SJSA1 (cell line): Measurements from ENCODE around the gene NSD2. TPM values are rescaled to one million over a fixed set of nuclear protein-coding genes. Genes with fewer than 3 reads are reported as not detected.

Experiments used
- DNase-seq, 2 experiments: peaks; one replicate each; pipeline ENCODE4 v3.0.0-alpha.2; 2015 to 2020; ENCODE audit warnings: low spot score in 2 of 2, low read depth in 1 of 2
- H3K27ac ChIP-seq: fragments of 250-450 bp; sonication (Bioruptor Pico); 2 replicates; pipeline ENCODE4 v1.5.1; 2020; ENCODE audit warnings: mild to moderate bottlenecking, moderate library complexity
- H3K27me3 ChIP-seq: fragments of 250-450 bp; sonication (Bioruptor Pico); replicated peaks from 2 replicates; pipeline ENCODE4 v1.5.1; 2020; ENCODE audit warnings: mild to moderate bottlenecking, moderate library complexity
- H3K36me3 ChIP-seq: fragments of 250-450 bp; sonication (Bioruptor Pico); 2 replicates; pipeline ENCODE4 v1.5.1; 2020; ENCODE audit warnings: mild to moderate bottlenecking
- H3K4me1 ChIP-seq: fragments of 250-450 bp; sonication (Bioruptor Pico); replicated peaks from 2 replicates; pipeline ENCODE4 v1.6.1; 2021; ENCODE audit warnings: mild to moderate bottlenecking
- H3K4me3 ChIP-seq: fragments of 250-450 bp; sonication (Bioruptor Pico); 2 replicates; pipeline ENCODE4 v1.5.1; 2020; ENCODE audit warnings: mild to moderate bottlenecking
- H3K9me3 ChIP-seq: fragments of 250-450 bp; sonication (Bioruptor Pico); replicated peaks from 2 replicates; pipeline ENCODE4 v1.5.1; 2020; ENCODE audit warnings: mild to moderate bottlenecking
- total RNA-seq: library from RNA; depleted of rRNA; stranded (reverse); fragments of >200 nt; shearing (Covaris generic); gene quantifications from 2 replicates; pipeline ENCODE4 v1.2.3, GENCODE V29; 2014

NSD2 gene
- total RNA-seq, 1 experiment from 2014 or later = 35.9 TPM

- DNase-seq = no peak
- no peak overlapping the region for H3K4me3 ChIP-seq
- H3K4me1 ChIP-seq = no peaks in the 10 kb centered on the region
Measured at GRCh38 chr4:1851160-1851559, 20.0 kb upstream of the NSD2 start.

GRCh38 chr4:1851575-1852410, 19.4 kb upstream of the NSD2 start:
- no peak overlapping the region for H3K4me3 ChIP-seq
- H3K36me3 ChIP-seq = peaks cover 10% of the 10 kb centered on the region; the same call in 1 of the 2 replicates
- H3K4me1 ChIP-seq = peaks cover under 1% of the 10 kb centered on the region
- no peaks in the 10 kb centered on the region for H3K9me3 ChIP-seq
- no peaks in the 10 kb centered on the region for H3K27me3 ChIP-seq
- DNase-seq = no peak
- no peak overlapping the region for H3K27ac ChIP-seq

More at GRCh38 chr4:1851160-1851559, 20.0 kb upstream of the NSD2 start:
- H3K9me3 ChIP-seq = no peaks in the 10 kb centered on the region
- H3K36me3 ChIP-seq = peaks cover 5% of the 10 kb centered on the region; the same call in 1 of the 2 replicates
- no peaks in the 10 kb centered on the region for H3K27me3 ChIP-seq
- H3K27ac ChIP-seq = no peak overlapping the region

- Histone ChIP-seq H3K27ac (no peak overlapping the region), H3K4me1 (peaks cover 8% of the 10 kb centered on the region), H3K4me3 (no peak overlapping the region), H3K36me3 (peaks cover 11% of the 10 kb centered on the region; the same call in 1 of the 2 replicates), H3K27me3 (no peaks in the 10 kb centered on the region), H3K9me3 (no peaks in the 10 kb centered on the region)
- DNase-seq = no peak
Measured at GRCh38 chr4:1852904-1853623, 18.1 kb upstream of the NSD2 start.

GRCh38 chr4:1854752-1855151, 16.4 kb upstream of the NSD2 start:
- peaks cover 11% of the 10 kb centered on the region; the same call in 1 of the 2 replicates for H3K36me3 ChIP-seq
- H3K9me3 ChIP-seq = no peaks in the 10 kb centered on the region
- H3K4me3 ChIP-seq = peak overlapping the region; percentile 95
- DNase-seq = no peak
- no peaks in the 10 kb centered on the region for H3K27me3 ChIP-seq
- no peak overlapping the region for H3K27ac ChIP-seq
- peaks cover 8% of the 10 kb centered on the region for H3K4me1 ChIP-seq

GRCh38 chr4:1855333-1856070, 15.7 kb upstream of the NSD2 start:
- peak overlapping the region; percentile 95 for H3K4me3 ChIP-seq
- no peaks in the 10 kb centered on the region for H3K27me3 ChIP-seq
- peak in 1 of 2 experiments; percentile 5 for DNase-seq
- peaks cover 8% of the 10 kb centered on the region for H3K4me1 ChIP-seq
- peak overlapping the region; percentile 43 for H3K27ac ChIP-seq
- H3K9me3 ChIP-seq = no peaks in the 10 kb centered on the region
- H3K36me3 ChIP-seq = peaks cover 11% of the 10 kb centered on the region; the same call in 1 of the 2 replicates

GRCh38 chr4:1856071-1856942, 14.9 kb upstream of the NSD2 start, which contains the start of gene LETM1:
LETM1 (minus strand) TSS chr4:1856156; CDS start chr4:1855950, 206 bp downstream.
- Histone ChIP-seq H3K4me3 (peak within 1 kb of the TSS; percentile 95), H3K9me3 (no peaks in the 10 kb centered on the region), H3K36me3 (peaks cover 11% of the 10 kb centered on the region; the same call in 1 of the 2 replicates), H3K4me1 (peaks cover 8% of the 10 kb centered on the region), H3K27me3 (no peaks in the 10 kb centered on the region), H3K27ac (peak within 1 kb of the TSS; percentile 43)
- peak; percentile 75 to 89 for DNase-seq

GRCh38 chr4:1856943-1857699, 14.1 kb upstream of the NSD2 start:
- H3K27me3 ChIP-seq = no peaks in the 10 kb centered on the region
- no peak overlapping the region for H3K27ac ChIP-seq
- H3K4me3 ChIP-seq = peak overlapping the region; percentile 95
- no peak for DNase-seq
- peaks cover 8% of the 10 kb centered on the region for H3K4me1 ChIP-seq
- H3K36me3 ChIP-seq = peaks cover 11% of the 10 kb centered on the region; the same call in 1 of the 2 replicates
- H3K9me3 ChIP-seq = no peaks in the 10 kb centered on the region

- H3K4me1 ChIP-seq = peaks cover 8% of the 10 kb centered on the region
- H3K4me3 ChIP-seq = no peak overlapping the region
- H3K9me3 ChIP-seq = no peaks in the 10 kb centered on the region
- H3K27me3 ChIP-seq = no peaks in the 10 kb centered on the region
- DNase-seq = no peak
- H3K36me3 ChIP-seq = peaks cover 11% of the 10 kb centered on the region; the same call in 1 of the 2 replicates
- H3K27ac ChIP-seq = no peak overlapping the region
Measured at GRCh38 chr4:1857931-1858330, 13.3 kb upstream of the NSD2 start.

GRCh38 chr4:1859389-1859753, 11.8 kb upstream of the NSD2 start:
- no peak for DNase-seq
- H3K4me3 ChIP-seq = no peak overlapping the region
- H3K27ac ChIP-seq = no peak overlapping the region
- H3K27me3 ChIP-seq = no peaks in the 10 kb centered on the region
- peaks cover 8% of the 10 kb centered on the region for H3K4me1 ChIP-seq
- no peaks in the 10 kb centered on the region for H3K9me3 ChIP-seq
- peaks cover 11% of the 10 kb centered on the region; the same call in 1 of the 2 replicates for H3K36me3 ChIP-seq

GRCh38 chr4:1862055-1862911, 8.9 kb upstream of the NSD2 start:
- no peak for DNase-seq
- Histone ChIP-seq H3K36me3 (no peaks in the 10 kb centered on the region), H3K27me3 (no peaks in the 10 kb centered on the region), H3K4me3 (no peak overlapping the region), H3K9me3 (no peaks in the 10 kb centered on the region), H3K27ac (no peak overlapping the region), H3K4me1 (peaks cover 2% of the 10 kb centered on the region)

GRCh38 chr4:1862961-1863296, 8.3 kb upstream of the NSD2 start:
- no peaks in the 10 kb centered on the region for H3K9me3 ChIP-seq
- no peaks in the 10 kb centered on the region for H3K36me3 ChIP-seq
- no peak overlapping the region for H3K27ac ChIP-seq
- no peak overlapping the region for H3K4me3 ChIP-seq
- no peaks in the 10 kb centered on the region for H3K27me3 ChIP-seq
- DNase-seq = no peak
- H3K4me1 ChIP-seq = no peaks in the 10 kb centered on the region
